GM19395 (cell line): Measurements from ENCODE around the gene GNL1.
"Not testable (repeated sequence)": the region's sequence is repeated elsewhere in the genome, so short reads cannot be mapped to it uniquely, and the experiment has no call there.

Source experiments
- ATAC-seq: cut with Tn5 transposase; IDR thresholded peaks from one replicate; pipeline ENCODE4 v1.9.1; 2021; ENCODE audit warnings: mild to moderate bottlenecking, moderate library complexity; ENCODE audit not compliant: unreplicated experiment

Gene GNL1

GRCh38 chr6:30533460-30534294 is 22.6 kb downstream of the GNL1 start:
- no peak for ATAC-seq

DNA sequence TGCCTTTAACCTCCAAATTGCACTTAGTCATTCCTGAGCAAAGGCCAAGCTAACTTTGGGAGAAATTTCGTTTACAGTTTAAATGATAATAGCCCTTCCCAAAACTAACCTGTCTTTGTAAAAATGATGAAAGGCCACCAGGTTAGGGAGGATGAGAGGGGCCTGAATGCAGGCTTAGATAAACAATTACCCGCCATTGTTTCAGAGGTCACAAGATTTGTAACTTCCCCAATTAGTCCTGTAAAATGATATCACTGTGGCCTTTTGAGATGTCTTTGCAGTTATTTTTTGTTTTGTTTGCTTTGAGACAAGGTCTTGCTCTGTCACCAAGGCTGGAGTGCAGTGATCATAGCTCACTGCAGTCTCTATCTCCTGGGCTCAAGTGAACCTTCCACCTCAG is 26.3 kb downstream of the GNL1 start:
- ATAC-seq = no peak

GRCh38 chr6:30529349-30529875 is 26.9 kb downstream of the GNL1 start:
- peak; percentile 58 for ATAC-seq

GRCh38 chr6:30526444-30526843 is 29.8 kb downstream of the GNL1 start:
- ATAC-seq = not testable (repeated sequence)

GRCh38 chr6:30521952-30522351 is 34.3 kb downstream of the GNL1 start:
- not testable (repeated sequence) for ATAC-seq

GRCh38 chr6:30521082-30521481 is 35.2 kb downstream of the GNL1 start:
- ATAC-seq = not testable (repeated sequence)

DNA sequence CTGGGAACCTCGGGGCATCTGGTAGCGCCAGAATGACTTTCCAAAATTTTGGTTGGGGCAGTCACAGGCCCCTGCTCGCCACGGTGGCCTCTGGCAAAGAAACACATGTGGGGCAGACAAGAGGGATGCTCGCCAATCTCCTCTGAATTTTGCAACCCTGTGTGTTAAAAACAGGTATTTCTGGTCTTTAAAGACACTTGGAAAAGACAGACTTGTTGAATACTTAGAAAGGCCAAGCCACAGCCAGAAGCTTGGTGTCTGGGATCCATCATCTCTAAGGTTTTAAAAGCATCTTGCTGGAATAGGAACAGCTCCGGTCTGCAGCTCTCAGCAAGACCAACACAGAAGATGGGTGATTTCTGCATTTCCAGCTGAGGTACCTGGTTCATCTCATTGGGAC is 35.8 kb downstream of the GNL1 start:
- ATAC-seq = no peak

DNA sequence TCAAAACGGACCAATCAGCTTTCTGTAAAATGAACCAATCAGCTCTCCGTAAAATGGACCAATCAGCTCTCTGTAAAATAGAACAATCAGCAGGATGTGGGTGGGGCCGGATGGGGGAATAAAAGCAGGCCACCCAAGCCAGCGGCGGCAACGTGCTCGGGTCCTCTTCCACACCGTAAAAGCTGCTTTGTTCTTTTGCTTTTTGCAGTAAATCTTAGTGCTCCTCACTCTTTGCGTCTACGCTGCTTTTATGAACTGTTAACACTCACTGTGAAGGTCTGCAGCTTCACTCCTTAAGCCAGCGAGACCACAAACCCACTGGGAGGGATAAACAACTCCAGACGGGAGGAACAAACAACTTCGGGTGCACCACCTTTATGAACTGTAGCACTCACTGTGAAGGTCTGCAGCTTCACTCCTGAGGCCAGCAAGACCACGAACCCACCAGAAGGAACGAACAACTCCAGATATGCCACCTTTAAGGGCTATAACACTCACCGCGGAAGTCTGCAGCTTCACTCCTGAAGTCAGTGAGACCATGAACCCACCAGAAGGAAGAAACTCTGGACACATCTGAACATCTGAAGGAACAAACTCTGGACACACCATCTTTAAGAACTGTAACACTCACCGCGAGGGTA is 37.7 kb downstream of the GNL1 start:
- ATAC-seq = not testable (repeated sequence)

DNA sequence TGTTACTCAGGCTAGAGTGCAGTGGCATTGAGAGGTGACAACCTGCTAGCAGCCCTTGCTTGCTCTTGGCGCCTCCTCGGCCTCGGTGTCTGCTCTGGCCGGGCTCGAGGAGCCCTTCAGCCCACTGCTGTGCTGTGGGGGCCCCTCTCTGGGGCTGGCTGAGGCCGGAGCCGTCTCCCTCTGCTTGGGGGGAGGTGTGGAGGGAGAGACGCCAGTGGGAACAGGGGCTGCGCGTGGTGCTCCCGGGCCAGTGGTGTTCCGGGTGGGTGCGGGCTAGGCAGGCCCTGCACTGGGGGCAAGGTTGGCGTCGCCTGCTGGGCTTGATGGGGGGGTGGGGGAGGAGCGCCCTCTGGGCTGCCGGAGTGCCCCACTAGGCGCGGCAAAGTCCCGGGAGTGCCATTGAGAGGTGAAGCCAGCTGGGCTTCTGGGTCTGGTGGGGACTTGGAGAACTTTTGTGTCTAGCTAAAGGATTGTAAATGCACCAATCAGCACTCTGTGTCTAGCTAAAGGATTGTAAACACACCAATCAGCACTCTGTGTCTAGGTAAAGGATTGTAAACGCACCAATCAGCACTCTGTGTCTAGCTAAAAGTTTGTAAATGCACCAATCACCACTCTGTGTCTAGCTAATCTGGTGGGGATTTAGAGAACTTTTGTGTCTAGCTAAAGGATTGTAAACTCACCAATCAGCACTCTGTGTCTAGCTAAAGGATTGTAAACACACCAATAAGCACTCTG is 38.4 kb downstream of the GNL1 start:
- ATAC-seq = not testable (repeated sequence)

DNA sequence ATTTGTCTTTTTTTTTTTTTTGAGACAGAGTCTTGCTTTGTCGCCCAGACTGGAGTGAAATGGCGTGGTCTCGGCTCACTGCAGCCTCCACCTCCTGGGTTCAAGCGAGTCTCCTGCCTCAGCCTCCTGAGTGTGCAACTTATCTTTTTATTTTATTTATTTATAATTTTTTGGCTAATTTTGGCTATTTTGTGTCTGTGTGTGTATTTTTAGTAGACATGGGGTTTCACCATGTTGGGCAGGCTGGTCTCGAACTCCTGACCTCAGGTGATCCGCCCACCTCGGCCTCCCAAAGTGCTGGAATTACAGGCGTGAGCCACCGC is 39.6 kb downstream of the GNL1 start:
- not testable (repeated sequence) for ATAC-seq

DNA sequence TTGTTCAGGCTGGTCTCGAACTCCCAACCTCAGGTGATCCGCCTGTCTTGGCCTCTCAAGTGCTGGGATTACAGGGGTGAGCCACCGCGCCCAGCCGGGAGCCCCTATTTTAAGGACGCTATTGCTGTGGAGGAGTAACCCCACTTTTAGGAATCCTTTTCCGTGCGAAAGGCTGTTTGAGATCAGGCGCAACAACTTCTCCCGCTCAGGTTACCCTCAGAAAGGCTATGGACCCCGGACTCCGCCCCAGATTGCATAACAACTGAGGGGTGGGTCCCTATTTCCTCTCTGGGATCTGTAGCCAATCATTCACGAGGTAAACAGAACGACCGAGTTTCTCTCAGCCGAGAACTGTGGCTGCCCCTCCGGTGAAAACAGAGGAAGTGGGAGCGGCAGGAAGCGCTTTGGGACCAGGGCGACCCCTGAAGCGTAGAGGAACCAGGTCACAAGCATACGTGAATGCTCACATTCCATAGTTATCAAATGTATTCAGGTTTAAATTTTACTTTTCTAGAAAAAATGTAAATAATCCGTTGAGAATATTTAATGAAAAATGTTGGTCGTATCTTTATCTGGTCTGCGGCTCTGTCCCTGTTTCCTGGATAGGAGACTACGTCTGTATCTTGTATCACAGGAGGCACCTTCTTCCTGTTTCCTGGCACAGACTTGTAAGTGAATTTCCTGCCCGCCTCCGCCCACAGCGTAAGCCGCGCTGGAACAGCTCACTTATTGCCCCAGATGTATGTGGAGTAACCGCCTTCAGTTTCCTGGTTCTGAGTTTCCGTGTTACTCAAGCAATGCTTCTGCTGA is 40.1 kb downstream of the GNL1 start:
- ATAC-seq = peak; percentile 76

DNA sequence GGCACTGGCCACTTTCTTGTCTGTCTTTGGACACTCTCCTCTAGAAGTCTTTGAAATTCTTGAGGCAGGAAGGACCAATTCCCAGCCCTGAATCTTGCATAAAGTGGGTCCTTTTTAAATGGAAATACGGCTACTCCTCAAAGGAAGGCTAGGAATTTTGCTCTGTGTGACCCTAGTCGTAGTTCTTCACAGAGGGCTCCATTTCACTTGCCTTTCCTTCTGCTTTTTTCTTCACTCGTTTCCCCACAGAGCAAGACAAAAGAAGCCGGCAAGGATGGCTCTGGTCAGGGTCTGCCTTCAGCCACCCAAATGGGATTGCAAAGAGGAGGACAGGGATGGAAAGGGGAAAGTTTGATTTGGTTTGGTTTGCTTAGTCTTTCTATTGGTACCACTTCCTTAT is 41.2 kb downstream of the GNL1 start:
- no peak for ATAC-seq

DNA sequence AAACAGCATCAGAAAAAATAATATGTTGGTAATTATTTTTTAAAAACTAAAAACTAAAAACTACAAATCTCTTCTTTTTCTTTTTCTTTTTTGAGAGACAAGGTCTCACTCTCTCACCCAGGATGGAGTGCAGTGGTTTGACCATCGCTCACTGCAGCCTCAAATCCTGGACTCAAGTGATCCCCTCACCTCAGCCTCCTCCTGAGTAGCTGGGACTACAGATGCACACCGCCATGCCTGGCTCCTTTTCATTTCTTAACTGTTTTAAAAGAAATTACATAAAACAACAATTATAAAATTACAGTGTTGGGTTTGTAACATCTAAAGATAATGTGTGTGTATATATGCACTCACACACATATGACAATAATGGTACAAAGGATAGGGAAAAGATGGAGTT is 42.8 kb downstream of the GNL1 start:
- no peak for ATAC-seq

- ATAC-seq = no peak
Observed at GRCh38 chr6:30511169-30511546, 45.1 kb downstream of the GNL1 start.

DNA sequence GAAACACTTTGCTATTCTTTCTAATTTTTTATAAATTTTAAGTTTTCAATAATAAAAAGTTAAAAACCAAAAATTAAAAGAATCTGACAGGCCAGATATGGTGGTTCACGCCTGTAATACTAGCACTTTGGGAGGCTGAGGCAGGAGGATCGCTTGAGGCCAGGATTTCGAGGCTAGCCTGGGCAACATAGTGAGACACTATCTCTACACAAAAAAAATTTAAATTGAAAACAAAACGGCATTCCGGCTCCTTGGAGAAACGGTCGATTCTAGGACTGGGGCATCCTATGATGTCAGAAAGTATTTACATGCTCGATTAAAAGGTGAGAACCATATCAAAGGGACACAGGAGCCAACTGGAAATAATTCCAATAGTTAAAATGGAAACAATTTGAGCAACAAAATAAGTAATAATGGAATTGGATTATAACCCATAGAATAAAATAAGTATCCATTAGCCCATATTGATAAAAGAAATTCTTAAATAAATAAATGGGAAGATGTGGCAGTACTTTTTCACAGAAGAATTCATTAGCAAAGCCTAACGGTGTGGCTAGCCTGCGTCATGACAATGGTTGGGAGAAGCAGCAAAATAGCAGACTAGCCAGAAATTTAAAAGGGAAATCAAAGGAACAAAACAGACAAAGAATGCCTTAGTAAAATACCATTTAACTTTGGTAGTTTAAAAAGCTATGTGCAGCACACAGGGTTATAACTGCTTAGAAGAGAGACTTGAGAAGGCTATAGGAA is 45.7 kb downstream of the GNL1 start:
- ATAC-seq = no peak

- ATAC-seq = peak; percentile 64
Observed at GRCh38 chr6:30508890-30509736, 47.2 kb downstream of the GNL1 start.

- peak; percentile 59 for ATAC-seq
Observed at GRCh38 chr6:30507849-30508827, 48.2 kb downstream of the GNL1 start.
